C4-2B (cell line): ENCODE results near the gene PDIK1L.

Source experiments
- CTCF ChIP-seq: fragments of 450-650 bp; conservative IDR thresholded peaks from 2 replicates; pipeline ENCODE4 v1.5.1; 2017; ENCODE audit warnings: mild to moderate bottlenecking
- ZFX ChIP-seq: fragments of 450-650 bp; IDR thresholded peaks from 2 replicates; pipeline ENCODE4 v1.6.1; 2017

GRCh38 chr1:26125946-26126320 is 14.3 kb downstream of the PDIK1L start:
- no peak for TF ChIP-seq CTCF
- TF ChIP-seq ZFX: no peak
